Gastroesophageal sphincter (tissue), 3 donors: ENCODE data around the gene TMEM179B.

Source experiments
- EP300 ChIP-seq: sonication (generic); formaldehyde crosslinking; IDR thresholded peaks from one replicate; pipeline ENCODE4 v1.6.1; 2017; ENCODE audit warnings: antibody characterized with exemption, mild to moderate bottlenecking
- POLR2A ChIP-seq, 2 donors: fragments of 450-650 bp; IDR thresholded peaks; one replicate each; pipeline ENCODE4 v1.6.1; 2017; ENCODE audit warnings: antibody characterized with exemption in 2 of 2, mild to moderate bottlenecking in 2 of 2, moderate library complexity in 1 of 2
- POLR2AphosphoS5 ChIP-seq: sonication (generic); formaldehyde crosslinking; IDR thresholded peaks from one replicate; pipeline ENCODE4 v1.6.1; 2017; ENCODE audit warnings: antibody characterized with exemption
- TF ChIP-seq, protein P1 (sequence below), 4 experiments: fragments of 200-600 bp in 2 of 4; fragments of 450-650 bp in 2 of 4; sonication (generic) in 1 of 4; IDR thresholded peaks; one replicate each; pipeline ENCODE4 v1.5.1; 2017 to 2019; ENCODE audit warnings: antibody characterized with exemption in 4 of 4, mild to moderate bottlenecking in 2 of 4, moderate library complexity in 2 of 4

DNA sequence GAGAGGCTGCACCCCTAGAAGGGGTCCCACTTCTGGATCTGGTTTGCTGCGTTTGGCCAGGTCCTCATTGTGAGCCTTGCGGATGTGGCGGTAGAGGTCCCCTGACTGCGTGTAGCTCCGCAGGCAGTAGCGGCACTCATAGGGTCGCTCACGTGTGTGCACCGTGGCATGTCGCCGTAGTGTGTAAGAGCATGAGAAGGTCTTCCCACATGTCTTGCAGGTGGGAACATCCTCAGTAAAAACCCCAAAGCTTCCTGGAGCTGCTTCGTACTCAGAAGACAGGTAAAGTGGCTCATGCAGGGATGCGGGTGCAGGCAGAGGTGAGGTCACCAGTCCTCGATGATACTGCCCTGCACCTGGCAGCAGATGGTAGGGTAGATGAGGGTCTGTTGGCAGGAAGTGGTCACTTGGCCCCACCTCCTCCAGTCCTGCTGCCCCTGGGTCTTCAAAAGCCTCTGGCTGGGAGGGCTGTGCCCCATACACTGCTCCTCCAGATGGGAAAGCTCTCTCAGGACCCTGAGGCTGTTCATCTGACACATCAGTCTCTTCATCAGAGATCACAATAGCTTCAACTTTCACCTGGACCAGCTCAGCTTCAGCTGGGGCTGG is 34.9 kb upstream of the TMEM179B start:
- TF ChIP-seq, protein P1, sequence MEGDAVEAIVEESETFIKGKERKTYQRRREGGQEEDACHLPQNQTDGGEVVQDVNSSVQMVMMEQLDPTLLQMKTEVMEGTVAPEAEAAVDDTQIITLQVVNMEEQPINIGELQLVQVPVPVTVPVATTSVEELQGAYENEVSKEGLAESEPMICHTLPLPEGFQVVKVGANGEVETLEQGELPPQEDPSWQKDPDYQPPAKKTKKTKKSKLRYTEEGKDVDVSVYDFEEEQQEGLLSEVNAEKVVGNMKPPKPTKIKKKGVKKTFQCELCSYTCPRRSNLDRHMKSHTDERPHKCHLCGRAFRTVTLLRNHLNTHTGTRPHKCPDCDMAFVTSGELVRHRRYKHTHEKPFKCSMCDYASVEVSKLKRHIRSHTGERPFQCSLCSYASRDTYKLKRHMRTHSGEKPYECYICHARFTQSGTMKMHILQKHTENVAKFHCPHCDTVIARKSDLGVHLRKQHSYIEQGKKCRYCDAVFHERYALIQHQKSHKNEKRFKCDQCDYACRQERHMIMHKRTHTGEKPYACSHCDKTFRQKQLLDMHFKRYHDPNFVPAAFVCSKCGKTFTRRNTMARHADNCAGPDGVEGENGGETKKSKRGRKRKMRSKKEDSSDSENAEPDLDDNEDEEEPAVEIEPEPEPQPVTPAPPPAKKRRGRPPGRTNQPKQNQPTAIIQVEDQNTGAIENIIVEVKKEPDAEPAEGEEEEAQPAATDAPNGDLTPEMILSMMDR (IDR thresholded peaks at IDR 0.05): no peak
- TF ChIP-seq POLR2AphosphoS5 (no peak), POLR2A (IDR thresholded peaks at IDR 0.05) (no peak), EP300 (no peak)
